Renal pelvis (tissue), 4 donors: Measurements from ENCODE around the gene SYT11. TPM values are rescaled to one million over a fixed set of nuclear protein-coding genes. Genes with fewer than 3 reads are reported as not detected.
A peak's percentile ranks its signal among the peaks of the same experiment; 100 is the strongest.
"Not testable (repeated sequence)": the region's sequence is repeated elsewhere in the genome, so short reads cannot be mapped to it uniquely, and the experiment has no call there.

Experiments
- DNase-seq: peaks from one replicate; pipeline ENCODE4 v3.0.0-alpha.2; 2013
- polyA plus RNA-seq, 3 donors: library from polyadenylated mRNA; unstranded; fragments of 120-200 nt; gene quantifications; one replicate each; pipeline ENCODE4 v1.2.1, GENCODE V29; 2013; ENCODE audit not compliant: insufficient read length in 3 of 3

SYT11 gene
- polyA plus RNA-seq, 3 donors: 17.4 to 20.3 (median 19.2) TPM

- DNase-seq: not testable (repeated sequence)
Observed at GRCh38 chr1:155895617-155896016, 36.2 kb downstream of the SYT11 start.

- not testable (repeated sequence) for DNase-seq
Observed at GRCh38 chr1:155896476-155896875, 37.1 kb downstream of the SYT11 start.

- DNase-seq: no peak
Observed at GRCh38 chr1:155897746-155898145, 38.4 kb downstream of the SYT11 start.

- no peak for DNase-seq
Observed at GRCh38 chr1:155898888-155899287, 39.5 kb downstream of the SYT11 start.

GRCh38 chr1:155899683-155900082 lies 40.3 kb downstream of the SYT11 start:
- no peak for DNase-seq

GRCh38 chr1:155900161-155900560 lies 40.8 kb downstream of the SYT11 start:
- DNase-seq: no peak

GRCh38 chr1:155904261-155904660 lies 44.9 kb downstream of the SYT11 start:
- DNase-seq: no peak

- no peak for DNase-seq
Observed at GRCh38 chr1:155909894-155910293, 50.5 kb downstream of the SYT11 start.

GRCh38 chr1:155910621-155911121 lies 51.3 kb downstream of the SYT11 start:
- DNase-seq: peak; percentile 30

- peak; percentile 86 for DNase-seq
Observed at GRCh38 chr1:155911156-155912055, 52.0 kb downstream of the SYT11 start, which contains the start of gene RIT1. Gene RIT1, minus strand, starts transcription at chr1:155911349. Its CDS starts 588 bp downstream, at chr1:155910761.

- no peak for DNase-seq
Observed at GRCh38 chr1:155912056-155912536, 52.7 kb downstream of the SYT11 start.

- DNase-seq: no peak
Observed at GRCh38 chr1:155913969-155914757, 54.8 kb downstream of the SYT11 start.

- DNase-seq: no peak
Observed at GRCh38 chr1:155918660-155919059, 59.3 kb downstream of the SYT11 start.

- DNase-seq: no peak
Observed at GRCh38 chr1:155919801-155920200, 60.4 kb downstream of the SYT11 start.

- no peak for DNase-seq
Observed at GRCh38 chr1:155920717-155921116, 61.4 kb downstream of the SYT11 start.

- DNase-seq: no peak
Observed at GRCh38 chr1:155925506-155925905, 66.1 kb downstream of the SYT11 start.

GRCh38 chr1:155929057-155929456 lies 69.7 kb downstream of the SYT11 start:
- DNase-seq: no peak

GRCh38 chr1:155930725-155931124 lies 71.4 kb downstream of the SYT11 start:
- DNase-seq: not testable (repeated sequence)

GRCh38 chr1:155931332-155932038 lies 72.1 kb downstream of the SYT11 start:
- DNase-seq: no peak

GRCh38 chr1:155932081-155932480 lies 72.7 kb downstream of the SYT11 start:
- DNase-seq: no peak

- no peak for DNase-seq
Observed at GRCh38 chr1:155932487-155932886, 73.1 kb downstream of the SYT11 start.
